HepG2 (cell line): ENCODE results near the gene GCN1. TPM values are rescaled to one million over a fixed set of nuclear protein-coding genes. Genes with fewer than 3 reads are reported as not detected.
A peak's percentile ranks its signal among the peaks of the same experiment; 100 is the strongest.

Experiments
- ERF ChIP-seq: IDR thresholded peaks from 2 replicates; pipeline ENCODE4 v1.6.1; 2018; ENCODE audit warnings: missing biosample characterization, missing genetic modification reagents
- FOXA3 ChIP-seq: IDR thresholded peaks from 2 replicates; pipeline ENCODE4 v1.6.1; 2016; ENCODE audit warnings: missing genetic modification reagents, missing compliant biosample characterization
- HINFP ChIP-seq: sonication (generic); formaldehyde crosslinking; IDR thresholded peaks from 2 replicates; pipeline ENCODE4 v1.4.0; 2020; ENCODE audit warnings: low read depth, mild to moderate bottlenecking, missing genetic modification reagents
- HNF4A ChIP-seq: sonication (generic); formaldehyde crosslinking; IDR thresholded peaks from 2 replicates; pipeline ENCODE4 v1.4.0; 2020; ENCODE audit warnings: missing genetic modification reagents
- NFRKB ChIP-seq: fragments of 450-650 bp; IDR thresholded peaks from 2 replicates; pipeline ENCODE4 v1.6.1; 2017
- RELA ChIP-seq: sonication (generic); formaldehyde crosslinking; IDR thresholded peaks from 2 replicates; pipeline ENCODE4 v1.4.0; 2020; ENCODE audit warnings: missing genetic modification reagents
- RFXANK ChIP-seq: IDR thresholded peaks from 2 replicates; pipeline ENCODE4 v1.6.1; 2016
- RNF219 ChIP-seq: sonication (generic); formaldehyde crosslinking; IDR thresholded peaks from 2 replicates; pipeline ENCODE4 v1.5.0; 2020; ENCODE audit warnings: mild to moderate bottlenecking, missing genetic modification reagents
- SMAD3 ChIP-seq: sonication (generic); formaldehyde crosslinking; IDR thresholded peaks from 2 replicates; pipeline ENCODE4 v1.4.0; 2020; ENCODE audit warnings: missing genetic modification reagents
- SMAD9 ChIP-seq: sonication (generic); formaldehyde crosslinking; IDR thresholded peaks from 2 replicates; pipeline ENCODE4 v1.5.1; 2020; ENCODE audit warnings: mild to moderate bottlenecking, missing genetic modification reagents
- TARDBP ChIP-seq: sonication (generic); formaldehyde crosslinking; IDR thresholded peaks from 2 replicates; pipeline ENCODE4 v1.8.0; 2022; ENCODE audit warnings: mild to moderate bottlenecking, missing genetic modification reagents
- ZFY ChIP-seq: sonication (generic); formaldehyde crosslinking; IDR thresholded peaks from 2 replicates; pipeline ENCODE4 v1.4.0; 2020; ENCODE audit warnings: missing genetic modification reagents
- ZMYM4 ChIP-seq: sonication (generic); formaldehyde crosslinking; IDR thresholded peaks from 2 replicates; pipeline ENCODE4 v1.8.1; 2023; ENCODE audit warnings: mild to moderate bottlenecking, missing genetic modification reagents
- ZNF143 ChIP-seq: sonication (generic); formaldehyde crosslinking; IDR thresholded peaks from 2 replicates; pipeline ENCODE4 v1.4.0; 2020; ENCODE audit warnings: missing genetic modification reagents
- ZNF17 ChIP-seq: sonication (generic); formaldehyde crosslinking; IDR thresholded peaks from 2 replicates; pipeline ENCODE4 v1.5.0; 2020; ENCODE audit warnings: mild to moderate bottlenecking, missing genetic modification reagents
- ZNF235 ChIP-seq: sonication (generic); formaldehyde crosslinking; IDR thresholded peaks from 2 replicates; pipeline ENCODE4 v1.8.1; 2023; ENCODE audit warnings: mild to moderate bottlenecking, missing genetic modification reagents, borderline replicate concordance
- ZNF281 ChIP-seq: sonication (generic); formaldehyde crosslinking; IDR thresholded peaks from 2 replicates; pipeline ENCODE4 v1.4.0; 2020; ENCODE audit warnings: missing genetic modification reagents, borderline replicate concordance
- ZNF292 ChIP-seq: sonication (generic); formaldehyde crosslinking; IDR thresholded peaks from 2 replicates; pipeline ENCODE4 v1.8.1; 2022; ENCODE audit warnings: mild to moderate bottlenecking, low read depth, missing genetic modification reagents, borderline replicate concordance
- ZNF383 ChIP-seq: sonication (generic); formaldehyde crosslinking; IDR thresholded peaks from 2 replicates; pipeline ENCODE4 v1.4.0; 2020; ENCODE audit warnings: missing genetic modification reagents, mild to moderate bottlenecking, borderline replicate concordance
- ZNF788 ChIP-seq: sonication (generic); formaldehyde crosslinking; IDR thresholded peaks from 2 replicates; pipeline ENCODE4 v1.5.0; 2020; ENCODE audit warnings: mild to moderate bottlenecking, missing genetic modification reagents, borderline replicate concordance
- ZSCAN25 ChIP-seq: sonication (generic); formaldehyde crosslinking; IDR thresholded peaks from 2 replicates; pipeline ENCODE4 v1.8.0; 2022; ENCODE audit warnings: mild to moderate bottlenecking, missing genetic modification reagents
- ZSCAN30 ChIP-seq: sonication (generic); formaldehyde crosslinking; IDR thresholded peaks from 2 replicates; pipeline ENCODE4 v1.5.0; 2020; ENCODE audit warnings: mild to moderate bottlenecking, missing genetic modification reagents
- ZSCAN31 ChIP-seq: sonication (generic); formaldehyde crosslinking; IDR thresholded peaks from 2 replicates; pipeline ENCODE4 v1.5.0; 2020; ENCODE audit warnings: low read depth, mild to moderate bottlenecking, missing genetic modification reagents
- polyA plus RNA-seq, 8 experiments: library from polyadenylated mRNA; depleted of rRNA in 3 of 8; stranded (reverse) in 7 of 8; unstranded in 1 of 8; fragments of >200 nt; fragmentation: Illumina TruSeq in 4 of 8; extraction: Trizol in 4 of 8; gene quantifications; 2 replicates each; pipeline versions ENCODE4 v1.2.1 to v1.2.3, GENCODE V29; 2011 to 2016; ENCODE audit warnings: low read depth in 4 of 8, missing spikeins in 1 of 8, mixed read lengths in 1 of 8; ENCODE audit not compliant: insufficient read depth in 1 of 8
- total RNA-seq, 5 experiments: library from RNA; depleted of rRNA; stranded (reverse); fragments of >200 nt; fragmentation: Illumina TruSeq; extraction: Trizol; gene quantifications; 2 replicates each; pipeline ENCODE4 v1.2.3, GENCODE V29; 2016; ENCODE audit warnings: low read depth in 1 of 5
- TF ChIP-seq, protein P1 (sequence below): sonication (generic); formaldehyde crosslinking; IDR thresholded peaks from 2 replicates; pipeline ENCODE4 v1.4.0; 2020; ENCODE audit warnings: missing genetic modification reagents

Gene GCN1
- total and polyA plus RNA-seq, 2 of the 13 experiments (the other 11 are each of a cell fraction or from before 2014, with no cell fraction given) = 58.2 to 83.0 TPM

DNA sequence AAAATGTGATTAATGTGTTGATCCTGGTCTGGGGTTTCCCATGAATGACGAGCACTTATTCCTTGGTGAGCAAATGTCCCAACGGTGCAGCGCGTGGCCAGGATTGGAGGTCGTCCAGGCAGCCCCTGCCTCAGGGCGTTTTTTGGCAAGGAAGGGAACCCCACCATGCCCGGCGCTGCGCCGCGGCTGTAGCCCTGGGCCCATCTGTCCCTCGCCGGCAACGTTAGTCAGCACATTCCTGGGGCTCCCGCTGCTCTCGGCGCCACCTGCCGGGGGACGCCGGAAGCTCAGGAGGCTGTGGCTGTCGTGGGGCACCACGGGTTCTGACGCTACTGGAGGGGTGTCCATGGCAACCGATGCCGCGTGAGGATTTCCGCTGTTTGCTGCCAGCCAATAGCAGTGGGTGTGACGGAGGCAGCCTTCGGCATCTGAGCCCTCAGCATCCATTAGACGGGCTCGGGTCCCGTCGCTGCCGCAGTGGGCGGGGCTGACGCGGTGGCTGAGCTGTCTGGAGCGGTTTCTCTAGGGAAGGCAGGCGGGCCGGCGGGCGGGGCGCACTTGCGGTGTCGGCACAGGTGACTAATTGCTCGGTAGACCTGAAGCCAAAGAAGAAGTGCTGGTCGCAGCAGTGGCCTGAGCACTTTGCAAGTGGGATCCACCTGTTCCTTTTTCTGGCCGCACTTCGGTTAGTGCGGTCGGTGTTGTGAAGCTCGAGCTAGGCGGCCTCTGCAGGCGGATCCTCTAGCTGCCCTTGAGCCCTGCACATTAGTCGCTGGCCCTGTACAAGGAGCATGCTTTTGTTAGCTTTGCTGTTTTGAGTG, 107.5 kb downstream of the GCN1 start (continued):
- TF ChIP-seq SMAD3 = 0 out of 2 replicates have a peak, but pooled peaks have one; percentile 56
- no peak for TF ChIP-seq ZSCAN30 (CRISPR knock-in tag)
- TF ChIP-seq ZNF788 (CRISPR knock-in tag) = peak; percentile 72; the same call in 1 of the 2 replicates
- no peak for TF ChIP-seq NFRKB
- TF ChIP-seq ZNF235 (CRISPR knock-in tag) = no peak
- no peak for TF ChIP-seq ZNF17 (CRISPR knock-in tag)
- no peak; the same call in 1 of the 2 replicates for TF ChIP-seq SMAD9
- TF ChIP-seq ZNF383 (CRISPR knock-in tag) = no peak
- TF ChIP-seq RFXANK = no peak
- TF ChIP-seq RELA = peak; percentile 91
- peak; percentile 93 for TF ChIP-seq ERF
- TF ChIP-seq, protein P1, sequence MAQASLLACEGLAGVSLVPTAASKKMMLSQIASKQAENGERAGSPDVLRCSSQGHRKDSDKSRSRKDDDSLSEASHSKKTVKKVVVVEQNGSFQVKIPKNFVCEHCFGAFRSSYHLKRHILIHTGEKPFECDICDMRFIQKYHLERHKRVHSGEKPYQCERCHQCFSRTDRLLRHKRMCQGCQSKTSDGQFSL (CRISPR knock-in tag) = no peak
- peak; percentile 87 for TF ChIP-seq ZMYM4 (CRISPR knock-in tag)
- TF ChIP-seq ZSCAN25 = 0 out of 2 replicates have a peak, but pooled peaks have one; percentile 38
- peak; percentile 80 for TF ChIP-seq ZNF292 (CRISPR knock-in tag)
- peak; percentile 90 for TF ChIP-seq TARDBP (CRISPR knock-in tag)
- TF ChIP-seq ZFY (CRISPR knock-in tag) = peak; percentile 76
- no peak; the same call in 1 of the 2 replicates for TF ChIP-seq HINFP (CRISPR knock-in tag)
- TF ChIP-seq HNF4A (CRISPR knock-in tag) = peak; percentile 44; the same call in 1 of the 2 replicates
- TF ChIP-seq FOXA3 (CRISPR knock-in tag) = peak; percentile 67
- peak; percentile 54; the same call in 1 of the 2 replicates for TF ChIP-seq ZNF281 (CRISPR knock-in tag)
- TF ChIP-seq RNF219 (CRISPR knock-in tag) = no peak
- peak; percentile 64; the same call in 1 of the 2 replicates for TF ChIP-seq ZNF143
- peak; percentile 82; the same call in 1 of the 2 replicates for TF ChIP-seq ZSCAN31 (CRISPR knock-in tag)
